Thoracic aorta endothelial cell (primary cell): ENCODE results near the gene PBX3. TPM values are rescaled to one million over a fixed set of nuclear protein-coding genes. Genes with fewer than 3 reads are reported as not detected.

Experiments
- total RNA-seq: library from RNA; depleted of rRNA; stranded (reverse); fragments of >200 nt; gene quantifications from 2 replicates; pipeline ENCODE4 v1.2.3, GENCODE V29; 2012

PBX3 gene
- total RNA-seq = 30.4 and 36.0 TPM in 2 replicates

GRCh38 chr9:125747053-125747764 is at the start of gene PBX3:
TSS of gene PBX3 (plus strand) at chr9:125747373.

GRCh38 chr9:125706651-125707471 is 40.3 kb upstream of the PBX3 start, which contains the start of gene MAPKAP1:
TSS of gene MAPKAP1 (minus strand) at chr9:125707208. CDS start at chr9:125672574, 34,634 bp downstream.

Other genes with a start within 250 kb of the PBX3 start
- gene MAPKAP1, start 40.2 kb upstream of the PBX3 start, total RNA-seq = 105 and 106 TPM in 2 replicates